ENCODE data around the gene LYSMD2. TPM values are rescaled to one million over a fixed set of nuclear protein-coding genes. Genes with fewer than 3 reads are reported as not detected.

Gene LYSMD2
- total and polyA plus RNA-seq, 9 of the 15 experiments (the other 6 are each of a cell fraction or from before 2014, with no cell fraction given) = 4.3 to 30.3 (median 9.8) TPM

- TF ChIP-seq ZNF3 (CRISPR knock-in tag; IDR thresholded peaks at IDR 0.05) (no peak), BACH1 (tag; IDR thresholded peaks at IDR 0.05) (no peak), CEBPB (tag; IDR thresholded peaks at IDR 0.05) (no peak), ZFX (CRISPR knock-in tag; IDR thresholded peaks at IDR 0.05) (no peak), MLX (CRISPR knock-in tag; conservative IDR thresholded peaks at IDR 0.05) (no peak), ZNF212 (CRISPR knock-in tag; IDR thresholded peaks at IDR 0.05) (no peak), TOE1 (IDR thresholded peaks at IDR 0.05; ENCODE audit: borderline replicate concordance) (no peak), TOE1 (CRISPR knock-in tag; IDR thresholded peaks at IDR 0.05; ENCODE audit: borderline replicate concordance, low read depth) (no peak), E2F3 (CRISPR knock-in tag; IDR thresholded peaks at IDR 0.05) (no peak), HMG20A (CRISPR knock-in tag; conservative IDR thresholded peaks at IDR 0.05) (no peak), DEAF1 (CRISPR knock-in tag; IDR thresholded peaks at IDR 0.05) (peak; percentile 81), ZNF24 (IDR thresholded peaks at IDR 0.05) (peak; percentile 83), NFIC (IDR thresholded peaks at IDR 0.05) (no peak), SPI1 (IDR thresholded peaks at IDR 0.05; ENCODE audit: borderline replicate concordance, low read depth, low read length) (no peak), PHB (CRISPR knock-in tag; IDR thresholded peaks at IDR 0.05) (no peak), ZNF398 (CRISPR knock-in tag; IDR thresholded peaks at IDR 0.05) (no peak), C11orf30 (IDR thresholded peaks at IDR 0.05; ENCODE audit: low read depth) (peak; percentile 94), GATA2 (CRISPR knock-in tag; IDR thresholded peaks at IDR 0.05) (peak; percentile 45; the same call in 1 of the 2 replicates), ZSCAN29 (IDR thresholded peaks at IDR 0.05) (no peak), ZNF263 (CRISPR knock-in tag; IDR thresholded peaks at IDR 0.05; ENCODE audit: borderline replicate concordance) (no peak), FOXP4 (CRISPR knock-in tag; IDR thresholded peaks at IDR 0.05; ENCODE audit: borderline replicate concordance) (no peak)
Observed at GRCh38 chr15:51775967-51776816, 38.7 kb upstream of the LYSMD2 start (continued).

Measured in K562 (cell line).